Large intestine (tissue), 3 donors: ENCODE results near the gene CASP2. TPM values are rescaled to one million over a fixed set of nuclear protein-coding genes. Genes with fewer than 3 reads are reported as not detected.
"Not testable (repeated sequence)": the region's sequence is repeated elsewhere in the genome, so short reads cannot be mapped to it uniquely, and the experiment has no call there.

Experiments
- DNase-seq, 2 donors: peaks; one replicate each; pipeline versions ENCODE4 v3.0.0 to v3.0.0-alpha.2; 2013
- H3K27ac ChIP-seq: one replicate; pipeline ENCODE4 v1.5.1; 2013; ENCODE audit warnings: low read length
- H3K27me3 ChIP-seq: 2 replicates; pipeline ENCODE4 v1.6.1; 2013; ENCODE audit warnings: low read length; ENCODE audit not compliant: control insufficient read depth, insufficient read depth
- H3K36me3 ChIP-seq: 2 replicates; pipeline ENCODE4 v1.6.1; 2013; ENCODE audit warnings: low read length; ENCODE audit not compliant: control insufficient read depth, insufficient read depth
- H3K4me1 ChIP-seq: one replicate; pipeline ENCODE4 v1.6.1; 2013; ENCODE audit warnings: low read length; ENCODE audit not compliant: control insufficient read depth, insufficient read depth
- H3K4me3 ChIP-seq: one replicate; pipeline ENCODE4 v1.5.1; 2013; ENCODE audit warnings: low read length
- H3K9me3 ChIP-seq: one replicate; pipeline ENCODE4 v1.6.1; 2013; ENCODE audit warnings: mild to moderate bottlenecking, low read depth, low read length, moderate library complexity; ENCODE audit not compliant: control insufficient read depth
- WGBS: methylation state at CpG from one replicate; pipeline ENCODE4 v1.1.5; 2013; ENCODE audit warnings: low lambda C conversion rate; ENCODE audit not compliant: insufficient coverage; 5-methylcytosine and 5-hydroxymethylcytosine counted together
- polyA plus RNA-seq: library from polyadenylated mRNA; unstranded; fragments of 120-200 nt; gene quantifications from one replicate; pipeline ENCODE4 v1.2.1, GENCODE V29; 2013

Gene CASP2
- polyA plus RNA-seq, 1 donor = 29.4 TPM

DNA sequence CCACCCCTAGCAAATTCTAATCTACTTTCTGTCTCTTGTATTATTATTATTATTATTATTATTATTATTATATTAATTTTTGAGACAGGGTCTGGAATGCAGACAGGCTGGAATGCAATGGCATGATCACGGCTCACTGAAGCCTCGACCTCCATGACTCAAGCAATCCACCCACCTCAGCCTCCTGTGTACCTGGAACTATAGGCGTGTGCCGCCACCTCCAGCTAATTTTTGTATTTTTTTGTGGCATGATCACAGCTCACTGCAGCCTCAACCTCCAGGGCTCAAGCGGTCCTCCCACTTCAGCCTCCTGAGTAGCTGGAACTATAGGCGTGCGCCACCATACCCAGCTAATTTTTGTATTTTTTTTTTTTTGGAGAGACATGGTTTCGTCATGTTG, 6.0 kb upstream of the CASP2 start:
- H3K27me3 ChIP-seq = no peaks in the 10 kb centered on the region
- peaks cover 37% of the 10 kb centered on the region for H3K4me1 ChIP-seq
- no peak overlapping the region for H3K27ac ChIP-seq
- peaks cover 2% of the 10 kb centered on the region for H3K36me3 ChIP-seq
- no peak overlapping the region for H3K4me3 ChIP-seq
- WGBS = no CpG with 5 or more reads among the region's 8 CpGs
- no peak for DNase-seq
- no peaks in the 10 kb centered on the region for H3K9me3 ChIP-seq

- Histone ChIP-seq H3K9me3 (peaks cover 3% of the 10 kb centered on the region), H3K27me3 (no peaks in the 10 kb centered on the region), H3K27ac (peak overlapping the region; percentile 93), H3K4me3 (no peak overlapping the region), H3K4me1 (peaks cover 44% of the 10 kb centered on the region), H3K36me3 (peaks cover 2% of the 10 kb centered on the region)
- WGBS = 0% methylated on average over 1 of the region's 4 CpGs
- DNase-seq = peak; percentile 74 to 89
These were observed 4.8 kb upstream of the CASP2 start for GRCh38 chr7:143283381-143283780.

- Histone ChIP-seq H3K4me3 (peak within 1 kb of the TSS; percentile 41), H3K36me3 (peaks cover 2% of the 10 kb centered on the region), H3K4me1 (peaks cover 43% of the 10 kb centered on the region), H3K9me3 (peaks cover 3% of the 10 kb centered on the region), H3K27ac (peak within 1 kb of the TSS; percentile 93), H3K27me3 (no peaks in the 10 kb centered on the region)
- peak; percentile 92 to 97 for DNase-seq
- no CpG with 5 or more reads among the region's 19 CpGs for WGBS
These were observed 3.3 kb upstream of the CASP2 start, which contains the start of gene TMEM139 for GRCh38 chr7:143284591-143285469. TSS of gene TMEM139 (plus strand) at chr7:143284958. CDS start at chr7:143285958, 1,000 bp downstream.

DNA sequence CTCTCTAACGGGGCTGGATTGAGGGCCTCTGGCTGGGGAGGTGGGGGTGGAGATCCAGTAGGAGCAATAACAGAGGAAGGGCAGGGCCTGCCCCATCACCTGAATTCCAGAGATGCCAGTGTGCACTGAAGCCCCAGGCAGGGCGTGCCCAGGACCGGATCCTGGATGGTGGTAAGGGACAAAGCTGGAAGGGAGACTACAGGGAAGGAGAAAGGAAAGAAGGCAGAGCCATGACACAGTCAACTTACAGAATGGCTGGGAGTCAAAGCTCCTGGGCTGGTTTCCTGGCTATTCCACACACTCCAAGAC, 2.7 kb upstream of the CASP2 start:
- Histone ChIP-seq H3K4me3 (peak overlapping the region; percentile 41), H3K27ac (peak overlapping the region; percentile 93), H3K9me3 (peaks cover 3% of the 10 kb centered on the region), H3K36me3 (peaks cover 2% of the 10 kb centered on the region), H3K4me1 (peaks cover 44% of the 10 kb centered on the region), H3K27me3 (no peaks in the 10 kb centered on the region)
- WGBS = no CpG with 5 or more reads among the region's 3 CpGs
- DNase-seq = peak in 1 of 2 donors; percentile 58

GRCh38 chr7:143285806-143286521, 2.2 kb upstream of the CASP2 start:
- no CpG with 5 or more reads among the region's 11 CpGs for WGBS
- H3K36me3 ChIP-seq = peaks cover 6% of the 10 kb centered on the region
- H3K9me3 ChIP-seq = peaks cover 3% of the 10 kb centered on the region
- peaks cover 44% of the 10 kb centered on the region for H3K4me1 ChIP-seq
- DNase-seq = no peak
- H3K27me3 ChIP-seq = no peaks in the 10 kb centered on the region
- H3K27ac ChIP-seq = peak overlapping the region; percentile 93
- peak overlapping the region; percentile 41 for H3K4me3 ChIP-seq

- Histone ChIP-seq H3K36me3 (peaks cover 8% of the 10 kb centered on the region), H3K9me3 (peaks cover 3% of the 10 kb centered on the region), H3K4me3 (no peak overlapping the region), H3K27me3 (no peaks in the 10 kb centered on the region), H3K4me1 (peaks cover 44% of the 10 kb centered on the region), H3K27ac (peak overlapping the region; percentile 93)
- WGBS = no CpG with 5 or more reads among the region's 6 CpGs
- no peak for DNase-seq
These were observed 1.6 kb upstream of the CASP2 start for GRCh38 chr7:143286522-143286890.

GRCh38 chr7:143287339-143287934, 714 bp upstream of the CASP2 start:
- DNase-seq = no peak
- Histone ChIP-seq H3K4me3 (peak overlapping the region; percentile 22), H3K9me3 (peaks cover 3% of the 10 kb centered on the region), H3K36me3 (peaks cover 15% of the 10 kb centered on the region), H3K4me1 (peaks cover 44% of the 10 kb centered on the region), H3K27me3 (no peaks in the 10 kb centered on the region), H3K27ac (peak overlapping the region; percentile 34)
- WGBS = no CpG with 5 or more reads among the region's 17 CpGs

DNA sequence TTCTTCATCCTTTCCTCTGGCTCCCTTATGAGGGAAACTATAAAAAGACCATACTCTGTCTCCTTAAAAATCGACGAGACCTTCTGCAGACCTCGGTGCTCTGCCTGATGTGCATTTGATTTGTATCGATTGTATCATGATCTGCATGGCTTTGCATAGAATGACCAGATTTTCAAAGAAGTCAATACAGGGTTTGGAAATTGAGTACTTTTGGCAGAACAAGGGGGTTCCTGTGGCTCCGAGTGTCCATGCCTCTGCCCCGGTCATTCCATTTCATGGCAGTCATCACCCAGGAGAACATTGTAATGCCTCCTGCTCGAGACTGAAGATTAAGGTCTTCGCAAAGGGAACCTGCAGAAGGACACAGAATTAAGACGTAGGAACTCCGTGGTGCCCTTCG, 685 bp downstream of the CASP2 start:
- WGBS = no CpG with 5 or more reads among the region's 11 CpGs
- DNase-seq = peak in 1 of 2 donors; percentile 39
- H3K4me1 ChIP-seq = peaks cover 37% of the 10 kb centered on the region
- H3K27ac ChIP-seq = peak overlapping the region; percentile 88
- H3K27me3 ChIP-seq = no peaks in the 10 kb centered on the region
- peaks cover 3% of the 10 kb centered on the region for H3K9me3 ChIP-seq
- H3K4me3 ChIP-seq = peak overlapping the region; percentile 88
- peaks cover 29% of the 10 kb centered on the region for H3K36me3 ChIP-seq

DNA sequence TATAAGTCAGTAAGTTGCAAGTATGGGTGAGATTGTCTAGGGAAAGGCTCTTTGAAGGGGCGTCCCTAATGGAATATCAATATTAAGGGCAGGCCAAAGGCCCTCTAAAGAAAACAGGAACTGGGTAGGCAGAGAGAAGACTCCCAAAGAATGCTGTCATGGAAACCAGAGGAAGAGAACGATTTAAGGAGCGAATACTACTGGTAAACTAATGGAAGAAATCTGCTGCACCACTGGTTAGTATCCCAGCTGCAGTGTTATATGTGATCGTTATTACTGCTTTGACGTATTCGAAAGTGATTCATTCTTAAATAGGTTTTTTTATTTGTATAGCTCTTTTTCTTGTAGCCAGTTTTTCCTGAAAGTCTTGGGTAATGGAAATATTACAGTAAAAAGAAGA, 1.3 kb downstream of the CASP2 start:
- Histone ChIP-seq H3K27ac (peak overlapping the region; percentile 88), H3K4me3 (peak overlapping the region; percentile 88), H3K4me1 (peaks cover 31% of the 10 kb centered on the region), H3K9me3 (peaks cover 3% of the 10 kb centered on the region), H3K36me3 (peaks cover 35% of the 10 kb centered on the region), H3K27me3 (no peaks in the 10 kb centered on the region)
- no peak for DNase-seq
- WGBS = 33% methylated on average over 5 of the region's 6 CpGs

DNA sequence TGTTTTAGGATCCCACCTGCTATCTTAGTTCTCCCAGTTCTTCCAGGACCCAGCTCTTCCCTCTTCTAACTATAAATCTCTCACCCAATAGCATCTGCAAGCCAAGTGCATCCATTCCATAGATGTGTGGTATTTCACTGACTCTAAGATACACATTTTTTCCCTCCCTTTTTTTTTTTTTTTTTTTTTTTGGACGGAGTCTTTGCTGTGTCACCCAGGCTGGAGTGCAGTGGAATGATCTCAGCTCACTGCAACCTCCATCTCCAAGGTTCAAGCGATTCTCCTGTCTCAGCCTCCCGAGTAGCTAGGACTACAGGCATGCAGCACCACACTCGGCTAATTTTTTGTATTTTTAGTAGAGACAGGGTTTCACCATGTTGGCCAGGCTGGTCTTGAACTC, 1.7 kb downstream of the CASP2 start:
- H3K27ac ChIP-seq, H3K9me3 ChIP-seq, H3K27me3 ChIP-seq, H3K4me3 ChIP-seq, DNase-seq: not testable (repeated sequence)
- Histone ChIP-seq H3K36me3 (peaks cover 39% of the 10 kb centered on the region), H3K4me1 (peaks cover 31% of the 10 kb centered on the region)
- no CpG with 5 or more reads among the region's 4 CpGs for WGBS
